ENCODE results near the gene CLDN2.

GRCh38 chrX:106957856-106958255, 37.7 kb downstream of the CLDN2 start:
- no peak for TF ChIP-seq CTCF (IDR thresholded peaks at IDR 0.05)
- no peak for TF ChIP-seq POLR2A (IDR thresholded peaks at IDR 0.05)

Data from right lobe of liver (tissue), 4 donors.